HG02610 (cell line): Measurements from ENCODE around the gene VAMP5.
"Not testable (repeated sequence)": the region's sequence is repeated elsewhere in the genome, so short reads cannot be mapped to it uniquely, and the experiment has no call there.

Experiments
- ATAC-seq: cut with Tn5 transposase; IDR thresholded peaks from one replicate; pipeline ENCODE4 v1.9.1; 2021; ENCODE audit warnings: mild to moderate bottlenecking, moderate library complexity; ENCODE audit not compliant: unreplicated experiment

The VAMP5 gene

GRCh38 chr2:85582492-85582891, 1.7 kb upstream of the VAMP5 start:
- no peak for ATAC-seq

- ATAC-seq = peak; percentile 47
Observed at GRCh38 chr2:85583667-85584353, 421 bp upstream of the VAMP5 start.

- peak; percentile 66 for ATAC-seq
Observed at GRCh38 chr2:85584857-85585780, 888 bp downstream of the VAMP5 start.

GRCh38 chr2:85585781-85586105, 1.5 kb downstream of the VAMP5 start:
- ATAC-seq = no peak

GRCh38 chr2:85588236-85588635, 4.0 kb downstream of the VAMP5 start:
- ATAC-seq = no peak

- no peak for ATAC-seq
Observed at GRCh38 chr2:85588645-85589044, 4.4 kb downstream of the VAMP5 start.

- ATAC-seq = no peak
Observed at GRCh38 chr2:85589181-85589580, 5.0 kb downstream of the VAMP5 start.

GRCh38 chr2:85589982-85590791, 6.0 kb downstream of the VAMP5 start:
- no peak for ATAC-seq

- ATAC-seq = no peak
Observed at GRCh38 chr2:85590950-85591349, 6.7 kb downstream of the VAMP5 start.

GRCh38 chr2:85591563-85591962, 7.3 kb downstream of the VAMP5 start:
- ATAC-seq = no peak

- ATAC-seq = not testable (repeated sequence)
Observed at GRCh38 chr2:85592299-85592698, 8.1 kb downstream of the VAMP5 start.

GRCh38 chr2:85593023-85593422, 8.8 kb downstream of the VAMP5 start:
- ATAC-seq = no peak

- no peak for ATAC-seq
Observed at GRCh38 chr2:85594715-85595300, 10.6 kb downstream of the VAMP5 start.

- ATAC-seq = peak; percentile 100
Observed at GRCh38 chr2:85595301-85596025, 11.2 kb downstream of the VAMP5 start, which contains the start of gene RNF181. RNF181 (plus strand) TSS chr2:85595745; CDS start chr2:85595764, 19 bp downstream.

GRCh38 chr2:85596026-85596333, 11.7 kb downstream of the VAMP5 start:
- no peak for ATAC-seq

GRCh38 chr2:85596486-85597143, 12.4 kb downstream of the VAMP5 start:
- ATAC-seq = no peak

- no peak for ATAC-seq
Observed at GRCh38 chr2:85597241-85597640, 13.0 kb downstream of the VAMP5 start.

GRCh38 chr2:85598594-85599340, 14.5 kb downstream of the VAMP5 start:
- ATAC-seq = no peak
